Heart left ventricle (tissue), 16 donors: ENCODE measurements around the gene JHY. TPM values are rescaled to one million over a fixed set of nuclear protein-coding genes. Genes with fewer than 3 reads are reported as not detected.
A peak's percentile ranks its signal among the peaks of the same experiment; 100 is the strongest.

ENCODE experiments used
- ATAC-seq, 4 donors: fragments of 200-7000 bp; cut with Tn5 transposase; one replicate each; pipeline ENCODE4 v1.9.1; 2020 to 2022; ENCODE audit warnings: moderate library complexity in 4 of 4, mild to moderate bottlenecking in 3 of 4, moderate number of reproducible peaks in 1 of 4
- DNase-seq, 5 donors: peaks; one replicate each; pipeline ENCODE4 v3.0.0-alpha.2; 2020
- H3K27ac ChIP-seq, 12 donors: fragments of 200-600 bp; sonication (generic) in 4 of 12; one replicate each; pipeline versions ENCODE4 v1.5.0 to v1.8.0; 2016 to 2022; ENCODE audit warnings: mild to moderate bottlenecking in 2 of 12
- H3K27me3 ChIP-seq, 9 donors: fragments of 200-600 bp; sonication (generic) in 2 of 9; one replicate each; pipeline versions ENCODE4 v1.5.1 to v1.8.0; 2016 to 2022; ENCODE audit warnings: mild to moderate bottlenecking in 3 of 9
- H3K36me3 ChIP-seq, 9 donors: fragments of 200-600 bp; sonication (generic) in 2 of 9; one replicate each; pipeline versions ENCODE4 v1.5.0 to v1.8.0; 2018 to 2022; ENCODE audit warnings: mild to moderate bottlenecking in 2 of 9
- H3K4me1 ChIP-seq, 12 donors: fragments of 200-600 bp; sonication (generic) in 4 of 12; one replicate each; pipeline versions ENCODE4 v1.5.0 to v1.8.0; 2016 to 2022; ENCODE audit warnings: mild to moderate bottlenecking in 3 of 12
- H3K4me3 ChIP-seq, 12 donors: fragments of 200-600 bp; sonication (generic) in 4 of 12; one replicate each; pipeline versions ENCODE4 v1.5.0 to v1.8.0; 2017 to 2022; ENCODE audit warnings: mild to moderate bottlenecking in 9 of 12, moderate library complexity in 4 of 12
- H3K9me3 ChIP-seq, 12 donors: fragments of 200-600 bp; sonication (generic) in 4 of 12; one replicate each; pipeline versions ENCODE4 v1.5.0 to v1.8.0; 2016 to 2022; ENCODE audit warnings: mild to moderate bottlenecking in 1 of 12
- CTCF ChIP-seq, 12 donors: fragments of 200-600 bp; sonication (generic) in 4 of 12; IDR thresholded peaks; one replicate each; pipeline versions ENCODE4 v1.5.0 to v1.8.0; 2018 to 2022; ENCODE audit warnings: antibody characterized with exemption in 12 of 12, mild to moderate bottlenecking in 5 of 12
- POLR2A ChIP-seq, 2 donors: fragments of 450-650 bp; IDR thresholded peaks; one replicate each; pipeline ENCODE4 v1.6.1; 2017; ENCODE audit warnings: antibody characterized with exemption in 2 of 2, mild to moderate bottlenecking in 2 of 2, moderate library complexity in 2 of 2
- WGBS, 4 donors: extraction: QIAGEN DNeasy Blood & Tissue Kit in 2 of 4; methylation state at CpG; one replicate each; pipeline versions ENCODE4 v1.1.5 to v1.1.7; 2013 to 2018; 5-methylcytosine and 5-hydroxymethylcytosine counted together
- intact Hi-C, 10 donors: fragments of 100-400 bp; cut with DNase I; formaldehyde crosslinking; loops; one replicate each; pipeline versions ENCODE4 v1.11.1 to v1.14.2; 2022
- polyA plus RNA-seq, 2 donors: library from polyadenylated mRNA; stranded (reverse); fragments of 200-250 nt; gene quantifications; one replicate each; pipeline ENCODE4 v1.2.3, GENCODE V29; 2013
- total RNA-seq, 9 donors: library from RNA; depleted of rRNA in 2 of 9; stranded (reverse); fragments of >200 nt in 2 of 9; fragmentation: NEBNext Ultra II Directional in 3 of 9; extraction: Animal tissue kit (Norgen Biotek cat#: 25700) in 3 of 9; gene quantifications; one replicate each; pipeline versions ENCODE4 v1.1.0 to v1.2.4, GENCODE V29; 2016 to 2023
- donor health status: ischemic (EF 13 %, LVEDD 7.1; RV severe dilation, severe dysfunction).
- donor health status: healthy with polysubstance abuse.
- donor health status: DM: no; HTN: yes; CAD: no.
- donor health status: DM: no; HTN: no; CAD: no.
- donor health status: ischemic (EF 25% LVEDD 6.9; RV normal size, moderate dysfunction).
- donor health status: ischemic (EF 25% LVEDD 5.7; RV mildly dilated, moderate dysfunction).
- donor health status: healthy.
- donor health status: DM: yes; HTN: yes; CAD: no.
- donor health status: ischemic (EF 35%, LVEDD 5.7; RV mildly dilated, moderate dysfunction).
- donor health status: nonischemic (EF 11% LVEDD 7.7; RV severe dilation, severe dysfunction).
- donor health status: DM: yes; HTN: yes; CAD: no.
- donor health status: PGD.
- donor health status: ischemic (EF 29% LVEDD 5.4; RV normal size, mild dysfunction).
- donor health status: nonischemic (EF 23%, LVEDD 6.1; RV moderate dilation, normal function).

JHY gene
- total and polyA plus RNA-seq, 11 donors: 0.50 to 2.3 (median 0.93) TPM

GRCh38 chr11:122976734-122977469 lies 94.3 kb downstream of the JHY start:
- Histone ChIP-seq H3K27me3 (peaks cover 47 to 98% (median 84%) of the 10 kb centered on the region in 9 donors), H3K4me1 (peaks cover 0 to 22% (median 7%) of the 10 kb centered on the region in 12 donors), H3K9me3 (no peaks in the 10 kb centered on the region), H3K36me3 (no peaks in the 10 kb centered on the region), H3K4me3 (peak overlapping the region in 10 of 12 donors; percentile 6 to 32 (median 16)), H3K27ac (no peak overlapping the region)
- 2 to 3% (median 3%) methylated on average over 48 to 50 of the region's 50 CpGs for whole genome bisulfite sequencing, 4 donors
- intact Hi-C loops: no loop called here
- TF ChIP-seq POLR2A (IDR thresholded peaks at IDR 0.05) (no peak), CTCF (IDR thresholded peaks at IDR 0.05) (no peak)
- DNase-seq: no peak
- ATAC-seq: no peak

GRCh38 chr11:122977470-122978298 lies 95.1 kb downstream of the JHY start:
- H3K9me3 ChIP-seq: no peaks in the 10 kb centered on the region
- intact Hi-C loops: no loop called here
- 4 to 6% (median 5%) methylated on average over 42 to 50 of the region's 50 CpGs for WGBS, 4 donors
- H3K4me1 ChIP-seq: peaks cover 0 to 22% (median 7%) of the 10 kb centered on the region in 12 donors
- H3K27me3 ChIP-seq: peaks cover 47 to 99% (median 89%) of the 10 kb centered on the region in 9 donors
- ATAC-seq: peak in 1 of 4 donors; percentile 16
- no peak for DNase-seq
- no peak overlapping the region for H3K27ac ChIP-seq
- H3K36me3 ChIP-seq: no peaks in the 10 kb centered on the region
- H3K4me3 ChIP-seq: peak overlapping the region in 10 of 12 donors; percentile 6 to 32 (median 16)
- TF ChIP-seq POLR2A (IDR thresholded peaks at IDR 0.05) (no peak), CTCF (IDR thresholded peaks at IDR 0.05) (no peak)

- Histone ChIP-seq H3K9me3 (no peaks in the 10 kb centered on the region), H3K4me3 (no peak overlapping the region), H3K4me1 (peaks cover 0 to 22% (median 7%) of the 10 kb centered on the region in 12 donors), H3K36me3 (no peaks in the 10 kb centered on the region), H3K27ac (no peak overlapping the region), H3K27me3 (peaks cover 53 to 100% (median 93%) of the 10 kb centered on the region in 9 donors)
- TF ChIP-seq POLR2A (IDR thresholded peaks at IDR 0.05): no peak
- TF ChIP-seq CTCF (IDR thresholded peaks at IDR 0.05): no peak
- WGBS, 4 donors: 10 to 17% (median 14%) methylated on average over 7 of the region's 7 CpGs
- intact Hi-C loops: no loop called here
- ATAC-seq (no peak), DNase-seq (no peak)
Observed at GRCh38 chr11:122978299-122978620, 95.7 kb downstream of the JHY start.
